HEK293 (cell line): ENCODE results near the gene SORCS3.

Experiments used
- CTCF ChIA-PET: fragments of 350-600 bp; formaldehyde crosslinking; extraction: SDS; loops from one replicate; lab custom pipeline; 2021; ENCODE audit warnings: antibody characterized with exemption; lab: Yijun Ruan, JAX
- POLR2A ChIA-PET: fragments of 300-600 bp; formaldehyde crosslinking; extraction: SDS; loops from one replicate; lab custom pipeline; 2020; ENCODE audit warnings: antibody characterized with exemption, inconsistent platforms; lab: Yijun Ruan, JAX
- H3K27ac ChIP-seq: fragments of 200-500 bp; sonication (Bioruptor generic); 2 replicates; pipeline ENCODE4 v1.5.1; 2014; ENCODE audit warnings: low read depth, low read length, control low read depth, inconsistent platforms; ENCODE audit errors: extremely low read depth
- H3K36me3 ChIP-seq, 2 experiments: fragments of 200-500 bp in 1 of 2; sonication (Bioruptor generic) in 1 of 2; 1 replicate in 1 of 2; 2 replicates in 1 of 2; pipeline ENCODE4 v1.5.1; 2014 to 2017; ENCODE audit warnings: inconsistent platforms in 2 of 2, low read length in 2 of 2; ENCODE audit not compliant: control insufficient read depth in 2 of 2, insufficient read depth in 1 of 2
- H3K4me1 ChIP-seq: fragments of 200-500 bp; sonication (Bioruptor generic); 2 replicates; pipeline ENCODE4 v1.5.1; 2014; ENCODE audit warnings: mild to moderate bottlenecking, low read length, inconsistent platforms; ENCODE audit not compliant: control insufficient read depth, insufficient read depth
- H3K4me3 ChIP-seq: 2 replicates; pipeline ENCODE4 v1.5.1; 2011; ENCODE audit warnings: low read depth, mild to moderate bottlenecking, control low read depth, low read length, moderate library complexity
- H3K9me3 ChIP-seq: fragments of 200-500 bp; sonication (Bioruptor generic); 2 replicates; pipeline ENCODE4 v1.5.1; 2014; ENCODE audit warnings: low read depth, low read length, inconsistent platforms; ENCODE audit not compliant: control insufficient read depth, insufficient read depth
- HOXA7 ChIP-seq: sonication (generic); formaldehyde crosslinking; IDR thresholded peaks from 2 replicates; pipeline ENCODE4 v1.8.1; 2022; ENCODE audit warnings: missing genetic modification reagents, borderline replicate concordance
- KLF8 ChIP-seq: fragments of 450-650 bp; formaldehyde crosslinking; IDR thresholded peaks from 2 replicates; pipeline ENCODE4 v1.5.1; 2016; ENCODE audit warnings: missing biosample characterization, missing genetic modification characterization
- YY1 ChIP-seq: fragments of 450-650 bp; formaldehyde crosslinking; IDR thresholded peaks from 2 replicates; pipeline ENCODE4 v1.5.1; 2018; ENCODE audit warnings: missing biosample characterization, missing genetic modification characterization
- ZNF174 ChIP-seq: fragments of 450-650 bp; formaldehyde crosslinking; IDR thresholded peaks from 2 replicates; pipeline ENCODE4 v1.5.0; 2017; ENCODE audit warnings: missing biosample characterization, mild to moderate bottlenecking, missing genetic modification characterization
- ZNF214 ChIP-seq: fragments of 450-650 bp; formaldehyde crosslinking; IDR thresholded peaks from 2 replicates; pipeline ENCODE4 v1.5.1; 2017; ENCODE audit warnings: missing biosample characterization, mild to moderate bottlenecking, missing genetic modification characterization, borderline replicate concordance
- ZNF324 ChIP-seq: fragments of 450-650 bp; formaldehyde crosslinking; IDR thresholded peaks from 2 replicates; pipeline ENCODE4 v1.5.1; 2016; ENCODE audit warnings: missing biosample characterization, missing genetic modification characterization
- ZNF366 ChIP-seq: fragments of 450-650 bp; formaldehyde crosslinking; conservative IDR thresholded peaks from 2 replicates; pipeline ENCODE4 v1.5.1; 2016; ENCODE audit warnings: missing biosample characterization, missing genetic modification characterization
- ZNF404 ChIP-seq: fragments of 450-650 bp; formaldehyde crosslinking; IDR thresholded peaks from 2 replicates; pipeline ENCODE4 v1.5.1; 2017; ENCODE audit warnings: missing biosample characterization, missing genetic modification characterization
- ZNF48 ChIP-seq: fragments of 450-650 bp; formaldehyde crosslinking; IDR thresholded peaks from 2 replicates; pipeline ENCODE4 v1.5.1; 2016; ENCODE audit warnings: missing biosample characterization, missing genetic modification characterization
- ZNF510 ChIP-seq: fragments of 450-650 bp; formaldehyde crosslinking; IDR thresholded peaks from 2 replicates; pipeline ENCODE4 v1.5.1; 2018; ENCODE audit warnings: mild to moderate bottlenecking, missing genetic modification characterization, missing biosample characterization; ENCODE audit not compliant: insufficient replicate concordance
- ZNF544 ChIP-seq: fragments of 450-650 bp; formaldehyde crosslinking; IDR thresholded peaks from 2 replicates; pipeline ENCODE4 v1.5.0; 2017; ENCODE audit warnings: missing biosample characterization, missing genetic modification characterization
- ZNF548 ChIP-seq: fragments of 450-650 bp; formaldehyde crosslinking; IDR thresholded peaks from 2 replicates; pipeline ENCODE4 v1.5.1; 2016; ENCODE audit warnings: missing biosample characterization, missing genetic modification characterization
- ZNF555 ChIP-seq: fragments of 450-650 bp; formaldehyde crosslinking; conservative IDR thresholded peaks from 2 replicates; pipeline ENCODE4 v1.5.1; 2017; ENCODE audit warnings: missing biosample characterization, mild to moderate bottlenecking, missing genetic modification characterization, inconsistent platforms
- ZNF561 ChIP-seq: fragments of 450-650 bp; IDR thresholded peaks from 2 replicates; pipeline ENCODE4 v1.5.1; 2018; ENCODE audit warnings: missing biosample characterization, missing genetic modification characterization, borderline replicate concordance
- ZNF664 ChIP-seq: fragments of 450-650 bp; formaldehyde crosslinking; IDR thresholded peaks from 2 replicates; pipeline ENCODE4 v1.5.1; 2016; ENCODE audit warnings: missing biosample characterization, missing genetic modification characterization
- ZNF747 ChIP-seq: fragments of 450-650 bp; formaldehyde crosslinking; IDR thresholded peaks from 2 replicates; pipeline ENCODE4 v1.5.1; 2016; ENCODE audit warnings: missing biosample characterization, missing genetic modification characterization
- TF ChIP-seq, protein P1 (sequence below): fragments of 450-650 bp; formaldehyde crosslinking; IDR thresholded peaks from 2 replicates; pipeline ENCODE4 v1.5.1; 2017; ENCODE audit warnings: missing biosample characterization, mild to moderate bottlenecking, missing genetic modification characterization, moderate library complexity
- TF ChIP-seq, protein P2 (sequence below): fragments of 450-650 bp; IDR thresholded peaks from 2 replicates; pipeline ENCODE4 v1.5.1; 2018; ENCODE audit warnings: missing biosample characterization, mild to moderate bottlenecking, missing genetic modification characterization
- TF ChIP-seq, protein P3 (sequence below): fragments of 450-650 bp; formaldehyde crosslinking; IDR thresholded peaks from 2 replicates; pipeline ENCODE4 v1.5.1; 2017; ENCODE audit warnings: missing biosample characterization, missing genetic modification characterization
- TF ChIP-seq, protein P4 (sequence below): fragments of 450-650 bp; formaldehyde crosslinking; IDR thresholded peaks from 2 replicates; pipeline ENCODE4 v1.5.1; 2016; ENCODE audit warnings: missing biosample characterization, missing genetic modification characterization, borderline replicate concordance
- TF ChIP-seq, protein P5 (sequence below): fragments of 450-650 bp; formaldehyde crosslinking; IDR thresholded peaks from 2 replicates; pipeline ENCODE4 v1.5.1; 2016; ENCODE audit warnings: missing biosample characterization, missing genetic modification characterization

The SORCS3 gene

DNA sequence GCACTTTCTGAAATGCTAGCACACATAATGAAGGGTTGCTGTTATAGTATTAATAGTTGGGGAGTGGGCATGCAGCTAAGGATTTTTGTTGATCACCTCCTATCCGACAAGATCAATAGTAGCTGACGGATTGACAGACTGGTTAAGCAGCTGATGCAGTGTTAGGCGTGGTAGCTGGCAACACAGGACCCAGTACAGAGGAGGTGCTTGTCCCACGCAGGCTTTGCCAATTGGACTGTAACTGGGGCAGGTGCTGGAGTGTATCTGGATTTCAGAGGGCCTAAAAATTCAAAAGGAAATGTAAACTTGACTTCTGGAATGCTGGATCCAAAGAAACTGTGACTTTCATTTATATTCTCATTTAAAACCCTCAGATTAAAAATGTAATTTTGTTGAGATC lies 340.9 kb downstream of the SORCS3 start:
- TF ChIP-seq ZNF366 = no peak
- TF ChIP-seq, protein P1, sequence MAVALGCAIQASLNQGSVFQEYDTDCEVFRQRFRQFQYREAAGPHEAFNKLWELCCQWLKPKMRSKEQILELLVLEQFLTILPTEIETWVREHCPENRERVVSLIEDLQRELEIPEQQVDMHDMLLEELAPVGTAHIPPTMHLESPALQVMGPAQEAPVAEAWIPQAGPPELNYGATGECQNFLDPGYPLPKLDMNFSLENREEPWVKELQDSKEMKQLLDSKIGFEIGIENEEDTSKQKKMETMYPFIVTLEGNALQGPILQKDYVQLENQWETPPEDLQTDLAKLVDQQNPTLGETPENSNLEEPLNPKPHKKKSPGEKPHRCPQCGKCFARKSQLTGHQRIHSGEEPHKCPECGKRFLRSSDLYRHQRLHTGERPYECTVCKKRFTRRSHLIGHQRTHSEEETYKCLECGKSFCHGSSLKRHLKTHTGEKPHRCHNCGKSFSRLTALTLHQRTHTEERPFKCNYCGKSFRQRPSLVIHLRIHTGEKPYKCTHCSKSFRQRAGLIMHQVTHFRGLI (tag by site-specific recombination) = no peak
- TF ChIP-seq, protein P2, sequence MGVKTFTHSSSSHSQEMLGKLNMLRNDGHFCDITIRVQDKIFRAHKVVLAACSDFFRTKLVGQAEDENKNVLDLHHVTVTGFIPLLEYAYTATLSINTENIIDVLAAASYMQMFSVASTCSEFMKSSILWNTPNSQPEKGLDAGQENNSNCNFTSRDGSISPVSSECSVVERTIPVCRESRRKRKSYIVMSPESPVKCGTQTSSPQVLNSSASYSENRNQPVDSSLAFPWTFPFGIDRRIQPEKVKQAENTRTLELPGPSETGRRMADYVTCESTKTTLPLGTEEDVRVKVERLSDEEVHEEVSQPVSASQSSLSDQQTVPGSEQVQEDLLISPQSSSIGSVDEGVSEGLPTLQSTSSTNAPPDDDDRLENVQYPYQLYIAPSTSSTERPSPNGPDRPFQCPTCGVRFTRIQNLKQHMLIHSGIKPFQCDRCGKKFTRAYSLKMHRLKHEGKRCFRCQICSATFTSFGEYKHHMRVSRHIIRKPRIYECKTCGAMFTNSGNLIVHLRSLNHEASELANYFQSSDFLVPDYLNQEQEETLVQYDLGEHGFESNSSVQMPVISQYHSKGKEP (tag by site-specific recombination) = no peak
- TF ChIP-seq ZNF561 (tag by site-specific recombination) = no peak
- TF ChIP-seq KLF8 = no peak
- TF ChIP-seq ZNF548 (tag by site-specific recombination) = no peak
- no peak for TF ChIP-seq ZNF174 (tag by site-specific recombination)
- TF ChIP-seq ZNF214 = no peak
- H3K4me3 ChIP-seq = no peak overlapping the region
- no peaks in the 10 kb centered on the region for H3K9me3 ChIP-seq
- ChIA-PET POLR2A (no interaction called here), CTCF (interaction anchor here (0.6 kb wide), 2 partner anchors 26 to 27 kb away, joined by 3 to 5 read pairs; no protein-coding TSS in a partner anchor)
- H3K36me3 ChIP-seq = no peaks in the 10 kb centered on the region
- no peak overlapping the region for H3K27ac ChIP-seq
- no peaks in the 10 kb centered on the region for H3K4me1 ChIP-seq

DNA sequence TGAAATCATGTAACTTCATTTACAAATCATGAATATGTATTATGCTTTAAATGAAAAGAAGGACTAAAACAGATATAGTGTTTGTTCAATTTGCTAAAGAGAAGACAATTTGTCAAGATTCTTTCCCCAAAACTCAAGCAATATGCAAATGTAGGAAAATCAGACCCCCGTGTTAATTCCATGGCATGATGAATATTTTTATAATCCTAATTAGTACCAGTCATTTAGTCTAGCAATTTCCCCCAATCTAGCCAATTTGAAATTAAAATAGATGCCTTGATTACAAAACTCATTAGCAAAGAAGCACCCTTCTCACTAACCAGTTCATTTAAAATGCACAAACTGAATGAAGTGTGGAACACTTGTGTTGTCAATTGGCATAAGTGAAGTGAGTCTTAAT lies 347.6 kb downstream of the SORCS3 start:
- Histone ChIP-seq H3K27ac (no peak overlapping the region), H3K36me3 (no peaks in the 10 kb centered on the region), H3K4me3 (no peak overlapping the region), H3K4me1 (no peaks in the 10 kb centered on the region), H3K9me3 (no peaks in the 10 kb centered on the region)
- TF ChIP-seq, protein P3, sequence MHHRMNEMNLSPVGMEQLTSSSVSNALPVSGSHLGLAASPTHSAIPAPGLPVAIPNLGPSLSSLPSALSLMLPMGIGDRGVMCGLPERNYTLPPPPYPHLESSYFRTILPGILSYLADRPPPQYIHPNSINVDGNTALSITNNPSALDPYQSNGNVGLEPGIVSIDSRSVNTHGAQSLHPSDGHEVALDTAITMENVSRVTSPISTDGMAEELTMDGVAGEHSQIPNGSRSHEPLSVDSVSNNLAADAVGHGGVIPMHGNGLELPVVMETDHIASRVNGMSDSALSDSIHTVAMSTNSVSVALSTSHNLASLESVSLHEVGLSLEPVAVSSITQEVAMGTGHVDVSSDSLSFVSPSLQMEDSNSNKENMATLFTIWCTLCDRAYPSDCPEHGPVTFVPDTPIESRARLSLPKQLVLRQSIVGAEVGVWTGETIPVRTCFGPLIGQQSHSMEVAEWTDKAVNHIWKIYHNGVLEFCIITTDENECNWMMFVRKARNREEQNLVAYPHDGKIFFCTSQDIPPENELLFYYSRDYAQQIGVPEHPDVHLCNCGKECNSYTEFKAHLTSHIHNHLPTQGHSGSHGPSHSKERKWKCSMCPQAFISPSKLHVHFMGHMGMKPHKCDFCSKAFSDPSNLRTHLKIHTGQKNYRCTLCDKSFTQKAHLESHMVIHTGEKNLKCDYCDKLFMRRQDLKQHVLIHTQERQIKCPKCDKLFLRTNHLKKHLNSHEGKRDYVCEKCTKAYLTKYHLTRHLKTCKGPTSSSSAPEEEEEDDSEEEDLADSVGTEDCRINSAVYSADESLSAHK (tag by site-specific recombination) = no peak
- TF ChIP-seq, protein P4, sequence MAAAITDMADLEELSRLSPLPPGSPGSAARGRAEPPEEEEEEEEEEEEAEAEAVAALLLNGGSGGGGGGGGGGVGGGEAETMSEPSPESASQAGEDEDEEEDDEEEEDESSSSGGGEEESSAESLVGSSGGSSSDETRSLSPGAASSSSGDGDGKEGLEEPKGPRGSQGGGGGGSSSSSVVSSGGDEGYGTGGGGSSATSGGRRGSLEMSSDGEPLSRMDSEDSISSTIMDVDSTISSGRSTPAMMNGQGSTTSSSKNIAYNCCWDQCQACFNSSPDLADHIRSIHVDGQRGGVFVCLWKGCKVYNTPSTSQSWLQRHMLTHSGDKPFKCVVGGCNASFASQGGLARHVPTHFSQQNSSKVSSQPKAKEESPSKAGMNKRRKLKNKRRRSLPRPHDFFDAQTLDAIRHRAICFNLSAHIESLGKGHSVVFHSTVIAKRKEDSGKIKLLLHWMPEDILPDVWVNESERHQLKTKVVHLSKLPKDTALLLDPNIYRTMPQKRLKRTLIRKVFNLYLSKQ (tag by site-specific recombination) = no peak
- TF ChIP-seq, protein P5, sequence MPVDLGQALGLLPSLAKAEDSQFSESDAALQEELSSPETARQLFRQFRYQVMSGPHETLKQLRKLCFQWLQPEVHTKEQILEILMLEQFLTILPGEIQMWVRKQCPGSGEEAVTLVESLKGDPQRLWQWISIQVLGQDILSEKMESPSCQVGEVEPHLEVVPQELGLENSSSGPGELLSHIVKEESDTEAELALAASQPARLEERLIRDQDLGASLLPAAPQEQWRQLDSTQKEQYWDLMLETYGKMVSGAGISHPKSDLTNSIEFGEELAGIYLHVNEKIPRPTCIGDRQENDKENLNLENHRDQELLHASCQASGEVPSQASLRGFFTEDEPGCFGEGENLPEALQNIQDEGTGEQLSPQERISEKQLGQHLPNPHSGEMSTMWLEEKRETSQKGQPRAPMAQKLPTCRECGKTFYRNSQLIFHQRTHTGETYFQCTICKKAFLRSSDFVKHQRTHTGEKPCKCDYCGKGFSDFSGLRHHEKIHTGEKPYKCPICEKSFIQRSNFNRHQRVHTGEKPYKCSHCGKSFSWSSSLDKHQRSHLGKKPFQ (tag by site-specific recombination) = no peak
- TF ChIP-seq ZNF664 (no peak), ZNF555 (tag by site-specific recombination) (no peak), ZNF747 (tag by site-specific recombination) (no peak), ZNF324 (tag by site-specific recombination) (no peak), ZNF48 (no peak), ZNF544 (no peak), ZNF404 (tag by site-specific recombination) (no peak), YY1 (tag by site-specific recombination) (no peak), HOXA7 (no peak), ZNF510 (no peak)
- ChIA-PET POLR2A (no interaction called here), CTCF (no interaction called here)
